ENCODE measurements around the gene SPATA33. TPM values are rescaled to one million over a fixed set of nuclear protein-coding genes. Genes with fewer than 3 reads are reported as not detected.

SPATA33 gene
- total RNA-seq, 1 experiment from 2014 or later: 17.4 TPM

DNA sequence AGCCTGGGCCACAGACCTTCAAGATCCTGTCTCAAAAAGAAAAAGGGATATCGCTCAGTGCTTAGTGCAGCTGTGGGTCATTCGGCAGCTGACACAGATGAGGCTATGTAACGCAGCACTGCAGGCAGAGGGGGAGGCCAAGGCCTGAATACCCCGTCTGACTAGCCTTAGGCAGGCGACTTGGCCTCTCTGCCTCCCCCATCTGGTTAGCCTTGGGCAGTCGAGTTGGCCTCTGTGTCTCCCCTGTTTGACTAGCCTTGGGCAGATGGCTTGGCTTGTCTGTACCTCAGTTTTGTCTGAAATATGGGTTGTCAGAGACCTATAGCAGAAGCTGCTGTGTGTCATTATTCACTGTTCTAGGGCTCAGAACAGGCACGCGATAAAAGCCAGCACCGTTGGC is 10.0 kb downstream of the SPATA33 start:
- Mint-ChIP-seq H3K27me3 (ENCODE audit: low read depth) (peaks cover 3% of the 10 kb centered on the region), H3K36me3 (ENCODE audit: insufficient read depth in 1 of 3, low read depth in 3 of 3) (peaks cover 45 to 49% (median 46%) of the 10 kb centered on the region in 3 experiments), H3K4me1 (no peaks in the 10 kb centered on the region), H3K4me3 (no peak overlapping the region), H3K27ac (no peak overlapping the region), H3K9me3 (peaks cover 29 to 35% of the 10 kb centered on the region in 2 experiments)
- H3K14ac ChIP-seq (ENCODE audit: insufficient read depth, low read length): no peak overlapping the region; the same call in 1 of the 2 replicates
- no CpG with 5 or more reads among the region's 9 CpGs for WGBS (ENCODE audit: extremely low coverage, insufficient read length, low lambda C conversion rate)
- H3K9ac ChIP-seq (ENCODE audit: extremely low read depth, insufficient read length, low read length): no peak overlapping the region
- H3K23ac ChIP-seq (ENCODE audit: insufficient read length, low read depth, low read length): no peak overlapping the region
- H3K79me2 ChIP-seq (ENCODE audit: insufficient read depth, low read length): no peaks in the 10 kb centered on the region
- no peak overlapping the region for H2AK5ac ChIP-seq (ENCODE audit: insufficient read length, low read length)
- H2BK20ac ChIP-seq (ENCODE audit: low read depth, low read length, poor library complexity, severe bottlenecking): no peak overlapping the region
- H3K9me3 ChIP-seq (ENCODE audit: control insufficient read depth, low read depth, low read length): peaks cover 10% of the 10 kb centered on the region
- H3K79me1 ChIP-seq (ENCODE audit: insufficient read depth, low read depth, low read length, poor library complexity, severe bottlenecking): no peaks in the 10 kb centered on the region
- no peak overlapping the region for H2BK15ac ChIP-seq (ENCODE audit: low read depth, low read length)
- H3T11ph ChIP-seq (ENCODE audit: low read length): no peak overlapping the region
- H3K4ac ChIP-seq (ENCODE audit: low read depth, low read length): no peak overlapping the region
- no peak for DNase-seq
- no peak overlapping the region for H3K4me2 ChIP-seq (ENCODE audit: insufficient read depth, insufficient read length, low read length)
- TF ChIP-seq CTCF (conservative IDR thresholded peaks at IDR 0.05): no peak
- H4K91ac ChIP-seq (ENCODE audit: insufficient read length, low read depth, low read length): no peak overlapping the region
- no peaks in the 10 kb centered on the region for H3K4me1 ChIP-seq (ENCODE audit: insufficient read depth, low read length)
- no peak overlapping the region for H2AFZ ChIP-seq (ENCODE audit: low read length)
- H3K23me2 ChIP-seq (ENCODE audit: insufficient read length, low read depth, low read length, poor library complexity, severe bottlenecking): no peaks in the 10 kb centered on the region
- H3K27ac ChIP-seq (ENCODE audit: insufficient read length, low read depth, low read length): no peak overlapping the region
- no peak overlapping the region for H2BK12ac ChIP-seq (ENCODE audit: insufficient read length, low read depth, low read length)
- no peak overlapping the region for H2BK120ac ChIP-seq (ENCODE audit: low read depth, low read length, poor library complexity, severe bottlenecking)
- H2BK5ac ChIP-seq (ENCODE audit: insufficient read length, low read length): no peak overlapping the region
- H4K8ac ChIP-seq (replicated peaks; ENCODE audit: insufficient read length, low read depth, low read length): no peak overlapping the region
- H4K5ac ChIP-seq (ENCODE audit: insufficient read length, low read depth, low read length): no peak overlapping the region
- H3K27me3 ChIP-seq (ENCODE audit: insufficient read depth, low read length): no peaks in the 10 kb centered on the region
- H4K20me1 ChIP-seq (ENCODE audit: control insufficient read depth, insufficient read depth, insufficient read length): no peaks in the 10 kb centered on the region
- no peak overlapping the region for H3K18ac ChIP-seq (ENCODE audit: insufficient read length, low read depth, low read length)
- H3K56ac ChIP-seq (ENCODE audit: insufficient read length, low read depth, low read length): no peak overlapping the region
